T follicular helper cell (primary cell): ENCODE results near the gene METTL5.
"Not testable (repeated sequence)": the region's sequence is repeated elsewhere in the genome, so short reads cannot be mapped to it uniquely, and the experiment has no call there.

ENCODE experiments used
- DNase-seq: peaks from one replicate; pipeline ENCODE4 v3.0.0-alpha.2; 2020; ENCODE audit warnings: low read depth
- total RNA-seq, 2 experiments: gene quantifications; one replicate each; lab custom pipeline; 2026; lab: John Stamatoyannopoulos, UW

METTL5 gene
- 30.4 to 60.5 reads per million in 2 experiments for total RNA-seq

- DNase-seq = peak; percentile 60
Measured at GRCh38 chr2:169824373-169825333, at the start of gene METTL5. Gene METTL5, minus strand, starts transcription at chr2:169824905. Its CDS starts 308 bp downstream, at chr2:169824597.

- DNase-seq = no peak
Measured at GRCh38 chr2:169871994-169872393, 47.3 kb upstream of the METTL5 start.

GRCh38 chr2:169871369-169871768 lies 46.7 kb upstream of the METTL5 start:
- DNase-seq = not testable (repeated sequence)

- no peak for DNase-seq
Measured at GRCh38 chr2:169868951-169869350, 44.2 kb upstream of the METTL5 start.

GRCh38 chr2:169867579-169867978 lies 42.9 kb upstream of the METTL5 start:
- no peak for DNase-seq

- not testable (repeated sequence) for DNase-seq
Measured at GRCh38 chr2:169866230-169866629, 41.5 kb upstream of the METTL5 start.

- no peak for DNase-seq
Measured at GRCh38 chr2:169865492-169865891, 40.8 kb upstream of the METTL5 start.

- no peak for DNase-seq
Measured at GRCh38 chr2:169862816-169863215, 38.1 kb upstream of the METTL5 start.

GRCh38 chr2:169860149-169860548 lies 35.4 kb upstream of the METTL5 start:
- no peak for DNase-seq

GRCh38 chr2:169859423-169859822 lies 34.7 kb upstream of the METTL5 start:
- no peak for DNase-seq

- not testable (repeated sequence) for DNase-seq
Measured at GRCh38 chr2:169855281-169856258, 30.9 kb upstream of the METTL5 start.

- DNase-seq = no peak
Measured at GRCh38 chr2:169853041-169853668, 28.4 kb upstream of the METTL5 start.

GRCh38 chr2:169849710-169850109 lies 25.0 kb upstream of the METTL5 start:
- no peak for DNase-seq

GRCh38 chr2:169848959-169849693 lies 24.4 kb upstream of the METTL5 start:
- not testable (repeated sequence) for DNase-seq

- DNase-seq = no peak
Measured at GRCh38 chr2:169845016-169845415, 20.3 kb upstream of the METTL5 start.

- not testable (repeated sequence) for DNase-seq
Measured at GRCh38 chr2:169841625-169842024, 16.9 kb upstream of the METTL5 start.

- DNase-seq = no peak
Measured at GRCh38 chr2:169840747-169841142, 16.0 kb upstream of the METTL5 start.

GRCh38 chr2:169839954-169840746 lies 15.4 kb upstream of the METTL5 start:
- no peak for DNase-seq

- no peak for DNase-seq
Measured at GRCh38 chr2:169838743-169839489, 14.2 kb upstream of the METTL5 start.
